ENCODE measurements around the gene HIPK1.

DNA sequence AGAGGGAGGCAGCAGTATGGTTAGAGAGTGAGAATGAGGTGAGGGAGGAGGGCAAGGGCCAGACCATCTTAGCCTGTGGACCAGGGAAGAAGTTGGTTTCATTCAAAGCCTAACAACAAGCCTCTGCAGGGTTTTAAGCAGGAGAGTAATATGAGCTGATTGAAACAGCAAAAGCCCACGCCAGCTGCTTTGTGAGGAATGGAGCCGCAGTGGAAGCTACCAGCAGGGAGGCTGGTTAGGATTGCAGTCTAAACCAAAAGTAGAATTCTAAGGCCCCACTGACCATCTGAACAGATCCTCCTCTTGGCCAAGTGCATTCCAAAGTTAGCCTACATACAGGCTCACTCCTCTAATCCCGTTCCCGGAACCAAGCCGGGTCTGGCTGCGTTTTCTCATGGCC is 94.9 kb downstream of the HIPK1 start:
- TF ChIP-seq POLR2A (IDR thresholded peaks at IDR 0.05; ENCODE audit: low read length) (no peak), GATA1 (IDR thresholded peaks at IDR 0.05; ENCODE audit: low read depth, low read length) (no peak)
